Vagina (tissue), 2 donors: Measurements from ENCODE around the gene MTURN.

Experiments used
- CTCF ChIP-seq, 3 experiments: fragments of 450-650 bp in 2 of 3; fragments of 200-600 bp in 1 of 3; sonication (generic) in 1 of 3; IDR thresholded peaks; one replicate each; pipeline ENCODE4 v1.5.1; 2017 to 2019; ENCODE audit warnings: antibody characterized with exemption in 3 of 3, mild to moderate bottlenecking in 2 of 3, moderate library complexity in 2 of 3
- POLR2A ChIP-seq, 2 donors: fragments of 450-650 bp; IDR thresholded peaks; one replicate each; pipeline ENCODE4 v1.6.1; 2017; ENCODE audit warnings: antibody characterized with exemption in 2 of 2, mild to moderate bottlenecking in 2 of 2, moderate library complexity in 2 of 2

- TF ChIP-seq CTCF (IDR thresholded peaks at IDR 0.05) (no peak), POLR2A (IDR thresholded peaks at IDR 0.05) (no peak)
These were observed 75.2 kb downstream of the MTURN start for GRCh38 chr7:30209951-30210350.
